ENCODE measurements around the gene RAB6B. TPM values are rescaled to one million over a fixed set of nuclear protein-coding genes. Genes with fewer than 3 reads are reported as not detected.

The RAB6B gene
- polyA plus RNA-seq, 2 of the 4 experiments (the other 2 are of a cell fraction) = 2.4 to 2.5 TPM

DNA sequence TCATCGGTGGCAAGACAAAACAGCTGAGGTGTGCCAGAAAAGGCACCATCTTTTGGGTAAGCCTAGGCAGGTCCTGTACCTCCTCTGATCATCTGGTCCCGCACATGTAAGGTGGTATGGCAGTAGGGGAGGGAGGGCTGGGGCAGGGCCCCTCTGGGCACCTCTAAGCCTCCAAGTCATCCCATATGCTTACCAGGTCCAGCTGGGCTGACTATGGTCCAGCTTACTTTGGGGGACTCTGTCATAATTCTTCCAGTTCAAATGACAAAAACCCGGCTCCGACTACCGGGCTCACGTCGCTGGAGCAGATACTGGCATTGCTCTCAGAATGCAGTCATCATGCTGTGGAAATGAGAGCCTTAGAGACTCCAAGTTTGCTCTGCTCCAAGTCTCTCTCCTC, 1.9 kb upstream of the RAB6B start:
- DNase-seq (ENCODE audit: low read depth in 1 of 2, low spot score in 1 of 2) = no peak
- no peak for ATAC-seq
- POLR2A ChIA-PET = no interaction called here
- FAIRE-seq = no peak
- Histone ChIP-seq H3K4me2 (no peak overlapping the region), H3K4me1 (0 out of 3 replicates have a peak, but pooled peaks cover 5% of the 10 kb centered on the region), H3K4me3 (no peak overlapping the region), H3K9me3 (no peaks in the 10 kb centered on the region), H3K27ac (no peak overlapping the region)
- CTCF ChIA-PET = no interaction called here
- no peak for TF ChIP-seq ZC3H11A (IDR thresholded peaks at IDR 0.05)
- TF ChIP-seq POLR2A (IDR thresholded peaks at IDR 0.05; ENCODE audit: low read length) = no peak
- TF ChIP-seq JUN (IDR thresholded peaks at IDR 0.05) = no peak
- no peak for TF ChIP-seq RAD21 (conservative IDR thresholded peaks at IDR 0.05 in 1 of 2, IDR thresholded peaks at IDR 0.05 in 1 of 2)
- no peak for TF ChIP-seq GATA3 (IDR thresholded peaks at IDR 0.05; ENCODE audit: borderline replicate concordance)
- no peak for TF ChIP-seq EHF (CRISPR knock-in tag; IDR thresholded peaks at IDR 0.05)
- no peak for TF ChIP-seq ATOH8 (CRISPR knock-in tag; IDR thresholded peaks at IDR 0.05; ENCODE audit: low read depth)
- no peak for TF ChIP-seq CEBPB (IDR thresholded peaks at IDR 0.05)
- no peak for TF ChIP-seq EP300 (IDR thresholded peaks at IDR 0.05)
- TF ChIP-seq HMGXB4 (CRISPR knock-in tag; IDR thresholded peaks at IDR 0.05; ENCODE audit: borderline replicate concordance) = no peak
- no peak for TF ChIP-seq ELK1 (IDR thresholded peaks at IDR 0.05; ENCODE audit: low read depth, low read length)
- no peak for TF ChIP-seq HOXB5 (CRISPR knock-in tag; IDR thresholded peaks at IDR 0.05)
- no peak for TF ChIP-seq ZFP36 (IDR thresholded peaks at IDR 0.05; ENCODE audit: borderline replicate concordance, partially characterized antibody)
- no peak for TF ChIP-seq JUNB (IDR thresholded peaks at IDR 0.05)
- TF ChIP-seq POLR2AphosphoS2 (conservative IDR thresholded peaks at IDR 0.05; ENCODE audit: low read length) = no peak
- 88% methylated on average over 5 of the region's 7 CpGs for WGBS (ENCODE audit: missing lambda C conversion rate)

- H3K4me2 ChIP-seq = peak overlapping the region; percentile 98
- ATAC-seq (no peak; a peak in 1 of 6 replicates), FAIRE-seq (no peak), DNase-seq (ENCODE audit: low read depth in 1 of 2, low spot score in 1 of 2) (no peak)
- POLR2A ChIA-PET = no interaction called here
- H3K27ac ChIP-seq = peak overlapping the region; percentile 58 to 71; a peak in 5 of 6 replicates
- H3K9me3 ChIP-seq = no peaks in the 10 kb centered on the region
- TF ChIP-seq RCOR1 (IDR thresholded peaks at IDR 0.05; ENCODE audit: low read depth, low read length) = no peak
- TF ChIP-seq, protein P1, sequence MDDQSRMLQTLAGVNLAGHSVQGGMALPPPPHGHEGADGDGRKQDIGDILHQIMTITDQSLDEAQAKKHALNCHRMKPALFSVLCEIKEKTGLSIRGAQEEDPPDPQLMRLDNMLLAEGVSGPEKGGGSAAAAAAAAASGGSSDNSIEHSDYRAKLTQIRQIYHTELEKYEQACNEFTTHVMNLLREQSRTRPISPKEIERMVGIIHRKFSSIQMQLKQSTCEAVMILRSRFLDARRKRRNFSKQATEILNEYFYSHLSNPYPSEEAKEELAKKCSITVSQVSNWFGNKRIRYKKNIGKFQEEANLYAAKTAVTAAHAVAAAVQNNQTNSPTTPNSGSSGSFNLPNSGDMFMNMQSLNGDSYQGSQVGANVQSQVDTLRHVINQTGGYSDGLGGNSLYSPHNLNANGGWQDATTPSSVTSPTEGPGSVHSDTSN (IDR thresholded peaks at IDR 0.05) = no peak
- TF ChIP-seq HDAC2 (IDR thresholded peaks at IDR 0.05) = no peak
- no peak for TF ChIP-seq MYC (IDR thresholded peaks at IDR 0.05; ENCODE audit: borderline replicate concordance, low read length)
- WGBS (ENCODE audit: missing lambda C conversion rate) = 71% methylated on average over 22 of the region's 37 CpGs
- CTCF ChIA-PET = no interaction called here
- H3K4me3 ChIP-seq = peak overlapping the region; percentile 72
- H3K4me1 ChIP-seq = 0 out of 3 replicates have a peak, but pooled peaks cover 5% of the 10 kb centered on the region
Measured at GRCh38 chr3:133896002-133896761, 500 bp upstream of the RAB6B start.
